Lower leg skin (tissue), 4 donors: ENCODE results near the gene NUTM1. TPM values are rescaled to one million over a fixed set of nuclear protein-coding genes. Genes with fewer than 3 reads are reported as not detected.

Source experiments
- DNase-seq, 2 donors: peaks; one replicate each; pipeline ENCODE4 v3.0.0-alpha.2; 2019; ENCODE audit warnings: low spot score in 2 of 2
- H3K4me3 ChIP-seq: fragments of 200-600 bp; sonication (generic); 2 replicates; pipeline ENCODE4 v1.5.1; 2017; ENCODE audit warnings: mild to moderate bottlenecking, low read depth; ENCODE audit not compliant: poor library complexity, severe bottlenecking
- CTCF ChIP-seq, 3 donors: fragments of 450-650 bp; IDR thresholded peaks; one replicate each; pipeline ENCODE4 v1.5.1; 2016; ENCODE audit warnings: antibody characterized with exemption in 3 of 3, mild to moderate bottlenecking in 3 of 3, moderate library complexity in 2 of 3
- POLR2A ChIP-seq, 2 donors: fragments of 450-650 bp; IDR thresholded peaks; one replicate each; pipeline ENCODE4 v1.6.1; 2016 to 2017; ENCODE audit warnings: antibody characterized with exemption in 2 of 2, mild to moderate bottlenecking in 1 of 2, moderate library complexity in 1 of 2
- WGBS, 2 donors: methylation state at CpG; one replicate each; pipeline ENCODE4 v1.1.5; 2018; 5-methylcytosine and 5-hydroxymethylcytosine counted together
- intact Hi-C: fragments of 100-400 bp; cut with DNase I; formaldehyde crosslinking; loops from one replicate; pipeline ENCODE4 v1.15.0; 2023; ENCODE audit warnings: low total_unique reads
- total RNA-seq, 4 donors: library from RNA; depleted of rRNA; stranded (reverse); fragments of >200 nt; gene quantifications; one replicate each; pipeline ENCODE4 v1.1.0, GENCODE V29; 2016

The NUTM1 gene
- not detected for total RNA-seq

DNA sequence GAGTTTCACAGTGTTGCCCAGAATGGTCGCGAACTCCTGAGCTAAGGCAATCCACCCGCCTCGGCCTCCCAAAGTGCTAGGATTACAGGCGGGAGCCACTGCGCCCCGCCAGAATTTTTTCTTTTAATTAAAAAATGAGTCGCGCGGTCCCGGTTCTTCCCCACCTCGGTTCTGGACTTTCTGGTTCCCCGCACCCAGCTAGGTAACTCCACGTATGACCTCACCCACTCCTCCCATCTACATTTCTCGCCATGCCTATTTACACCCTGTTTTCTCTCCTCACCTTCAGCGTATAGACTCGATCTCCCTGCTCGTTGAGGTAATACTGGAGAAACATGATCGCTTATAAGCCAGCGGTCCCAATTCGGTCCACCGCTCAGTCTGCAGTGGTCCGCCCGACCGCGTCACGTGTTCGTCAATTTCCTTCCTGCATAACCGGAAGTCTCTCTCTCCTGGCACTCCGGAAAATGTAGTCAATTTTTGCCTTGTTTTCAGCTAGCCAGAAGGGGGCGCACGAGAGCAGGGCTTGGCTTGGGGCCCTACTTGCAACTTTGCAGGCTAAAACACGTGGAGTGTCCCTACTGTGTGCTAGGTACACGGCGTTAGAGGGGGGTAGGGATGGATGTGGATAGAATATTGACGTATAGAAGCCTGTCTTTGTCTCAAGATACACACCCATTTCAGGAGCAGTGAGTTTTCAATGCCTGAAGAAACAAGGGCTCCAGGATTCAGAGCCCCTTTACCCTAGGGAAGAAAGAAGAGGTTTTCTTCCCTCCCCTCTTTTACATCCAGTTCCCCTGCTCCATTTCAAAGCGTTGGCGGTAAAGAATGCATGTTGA is at the start of gene NUTM1, which contains the start of gene NOP10:
Gene NUTM1 (plus strand): TSS at position 579 of the 839 bp plus-strand sequence. CDS start 382 bp downstream, outside the sequence.
Gene NOP10 (minus strand): TSS at position 400 of the 839 bp plus-strand sequence. CDS start 63 bp downstream, at position 337.
- intact Hi-C loops: no loop called here
- 2% methylated on average over 38 of the region's 38 CpGs for WGBS, 2 donors
- H3K4me3 ChIP-seq: peak within 1 kb of the TSS; percentile 67
- DNase-seq: peak; percentile 92 to 98
- TF ChIP-seq CTCF (IDR thresholded peaks at IDR 0.05): peak in 1 of 3 donors; percentile 93
- TF ChIP-seq POLR2A (IDR thresholded peaks at IDR 0.05): peak in 1 of 2 donors; percentile 15

- no peak for TF ChIP-seq POLR2A (IDR thresholded peaks at IDR 0.05)
- no peak for TF ChIP-seq CTCF (IDR thresholded peaks at IDR 0.05)
- intact Hi-C loops: no loop called here
- WGBS, 2 donors: 2 to 10% methylated on average over 1 of the region's 1 CpG
- no peak overlapping the region for H3K4me3 ChIP-seq
- no peak for DNase-seq
Measured at GRCh38 chr15:34297059-34297458, 46.1 kb upstream of the NUTM1 start.

GRCh38 chr15:34301058-34301457 is 42.1 kb upstream of the NUTM1 start:
- no peak for TF ChIP-seq CTCF (IDR thresholded peaks at IDR 0.05)
- TF ChIP-seq POLR2A (IDR thresholded peaks at IDR 0.05): no peak
- no peak for DNase-seq
- WGBS, 2 donors: 85% methylated on average over 3 of the region's 3 CpGs
- intact Hi-C loops: no loop called here
- H3K4me3 ChIP-seq: no peak overlapping the region

- no peak overlapping the region for H3K4me3 ChIP-seq
- no peak for DNase-seq
- intact Hi-C loops: no loop called here
- TF ChIP-seq POLR2A (IDR thresholded peaks at IDR 0.05) (no peak), CTCF (IDR thresholded peaks at IDR 0.05) (no peak)
Measured at GRCh38 chr15:34304613-34305012, 38.5 kb upstream of the NUTM1 start.

- DNase-seq: no peak
- H3K4me3 ChIP-seq: no peak overlapping the region
- intact Hi-C loops: no loop called here
- WGBS, 2 donors: 97 to 100% methylated on average over 1 of the region's 1 CpG
- TF ChIP-seq POLR2A (IDR thresholded peaks at IDR 0.05) (no peak), CTCF (IDR thresholded peaks at IDR 0.05) (no peak)
Measured at GRCh38 chr15:34311563-34311962, 31.6 kb upstream of the NUTM1 start.
